SH-SY5Y (cell line): Measurements from ENCODE around the gene ZMYM4.

ENCODE experiments used
- GATA2 ChIP-seq: IDR thresholded peaks from 2 replicates; pipeline ENCODE4 v1.6.1; 2011; ENCODE audit warnings: mild to moderate bottlenecking, low read depth, low read length
- GATA3 ChIP-seq: IDR thresholded peaks from 2 replicates; pipeline ENCODE4 v1.6.1; 2011; ENCODE audit warnings: low read depth, mild to moderate bottlenecking, low read length, moderate library complexity

ZMYM4 gene

GRCh38 chr1:35345439-35345981, 77.0 kb downstream of the ZMYM4 start:
- TF ChIP-seq GATA2 (no peak), GATA3 (no peak)

- TF ChIP-seq GATA2 (no peak), GATA3 (no peak)
Measured at GRCh38 chr1:35350872-35351271, 82.4 kb downstream of the ZMYM4 start.

- TF ChIP-seq GATA2, result no peak
- TF ChIP-seq GATA3, result no peak
Measured at GRCh38 chr1:35359995-35360394, 91.5 kb downstream of the ZMYM4 start.

- TF ChIP-seq GATA3, result no peak
- no peak for TF ChIP-seq GATA2
Measured at GRCh38 chr1:35361638-35362037, 93.1 kb downstream of the ZMYM4 start.

- TF ChIP-seq GATA3, result no peak
- TF ChIP-seq GATA2, result no peak
Measured at GRCh38 chr1:35364741-35365140, 96.2 kb downstream of the ZMYM4 start.

GRCh38 chr1:35367914-35368313, 99.4 kb downstream of the ZMYM4 start:
- TF ChIP-seq GATA2 (no peak), GATA3 (no peak)

GRCh38 chr1:35369922-35370671, 101.6 kb downstream of the ZMYM4 start:
- TF ChIP-seq GATA3 (no peak), GATA2 (peak; percentile 57; the same call in 1 of the 2 replicates)

- TF ChIP-seq GATA2 (no peak), GATA3 (no peak)
Measured at GRCh38 chr1:35371506-35371905, 103.0 kb downstream of the ZMYM4 start.

GRCh38 chr1:35377555-35377954, 109.0 kb downstream of the ZMYM4 start:
- TF ChIP-seq GATA2 (no peak), GATA3 (no peak)

- TF ChIP-seq GATA2, result no peak
- TF ChIP-seq GATA3, result no peak
Measured at GRCh38 chr1:35379317-35380000, 111.0 kb downstream of the ZMYM4 start.

- TF ChIP-seq GATA2, result no peak
- no peak for TF ChIP-seq GATA3
Measured at GRCh38 chr1:35382107-35382506, 113.6 kb downstream of the ZMYM4 start.

GRCh38 chr1:35386290-35386689, 117.8 kb downstream of the ZMYM4 start:
- TF ChIP-seq GATA2 (no peak), GATA3 (no peak)

GRCh38 chr1:35386959-35387358, 118.5 kb downstream of the ZMYM4 start:
- TF ChIP-seq GATA2 (no peak), GATA3 (no peak)

GRCh38 chr1:35390600-35391494, 122.3 kb downstream of the ZMYM4 start:
- TF ChIP-seq GATA2, result no peak
- no peak for TF ChIP-seq GATA3

GRCh38 chr1:35394386-35394785, 125.9 kb downstream of the ZMYM4 start:
- TF ChIP-seq GATA2 (no peak), GATA3 (no peak)
